Stomach (tissue), 4 donors: ENCODE data around the gene RMND5A.
"Not testable (repeated sequence)": the region's sequence is repeated elsewhere in the genome, so short reads cannot be mapped to it uniquely, and the experiment has no call there.

Experiments
- POLR2A ChIP-seq, 4 donors: fragments of 450-650 bp; IDR thresholded peaks; one replicate each; pipeline ENCODE4 v1.6.1; 2016; ENCODE audit warnings: antibody characterized with exemption in 4 of 4, control low read depth in 2 of 4, mild to moderate bottlenecking in 1 of 4, moderate library complexity in 1 of 4
- POLR2AphosphoS5 ChIP-seq, 3 donors: sonication (generic); formaldehyde crosslinking; IDR thresholded peaks; one replicate each; pipeline ENCODE4 v1.6.1; 2016; ENCODE audit warnings: antibody characterized with exemption in 3 of 3
- TF ChIP-seq, protein P1 (sequence below), 7 experiments: fragments of 450-650 bp in 4 of 7; fragments of 200-600 bp in 3 of 7; sonication (generic) in 3 of 7; IDR thresholded peaks; one replicate each; pipeline ENCODE4 v1.5.1; 2016 to 2019; ENCODE audit warnings: antibody characterized with exemption in 7 of 7, control low read depth in 2 of 7, mild to moderate bottlenecking in 1 of 7

DNA sequence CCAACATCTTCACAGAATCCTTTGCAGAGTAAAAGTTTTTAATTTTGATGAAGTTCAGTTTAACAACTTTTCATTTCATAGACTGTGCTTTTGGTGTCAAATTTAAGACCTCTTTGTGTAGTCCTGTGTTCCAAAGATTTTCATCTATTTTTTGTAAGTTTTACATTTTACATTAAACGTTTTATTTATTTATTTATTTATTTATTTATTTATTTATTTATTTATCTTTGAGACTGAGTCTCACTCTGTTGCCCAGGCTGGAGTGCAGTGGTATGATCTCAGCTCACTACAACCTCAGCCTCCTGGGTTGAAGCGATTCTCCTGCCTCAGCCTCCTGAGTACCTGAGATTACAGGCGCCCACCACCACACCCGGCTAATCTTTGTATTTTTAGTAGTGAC is 12.0 kb upstream of the RMND5A start:
- TF ChIP-seq POLR2A, POLR2AphosphoS5 (IDR thresholded peaks at IDR 0.05): not testable (repeated sequence)
- TF ChIP-seq, protein P1, sequence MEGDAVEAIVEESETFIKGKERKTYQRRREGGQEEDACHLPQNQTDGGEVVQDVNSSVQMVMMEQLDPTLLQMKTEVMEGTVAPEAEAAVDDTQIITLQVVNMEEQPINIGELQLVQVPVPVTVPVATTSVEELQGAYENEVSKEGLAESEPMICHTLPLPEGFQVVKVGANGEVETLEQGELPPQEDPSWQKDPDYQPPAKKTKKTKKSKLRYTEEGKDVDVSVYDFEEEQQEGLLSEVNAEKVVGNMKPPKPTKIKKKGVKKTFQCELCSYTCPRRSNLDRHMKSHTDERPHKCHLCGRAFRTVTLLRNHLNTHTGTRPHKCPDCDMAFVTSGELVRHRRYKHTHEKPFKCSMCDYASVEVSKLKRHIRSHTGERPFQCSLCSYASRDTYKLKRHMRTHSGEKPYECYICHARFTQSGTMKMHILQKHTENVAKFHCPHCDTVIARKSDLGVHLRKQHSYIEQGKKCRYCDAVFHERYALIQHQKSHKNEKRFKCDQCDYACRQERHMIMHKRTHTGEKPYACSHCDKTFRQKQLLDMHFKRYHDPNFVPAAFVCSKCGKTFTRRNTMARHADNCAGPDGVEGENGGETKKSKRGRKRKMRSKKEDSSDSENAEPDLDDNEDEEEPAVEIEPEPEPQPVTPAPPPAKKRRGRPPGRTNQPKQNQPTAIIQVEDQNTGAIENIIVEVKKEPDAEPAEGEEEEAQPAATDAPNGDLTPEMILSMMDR (IDR thresholded peaks at IDR 0.05): not testable (repeated sequence)
